Endothelial cell of umbilical vein (primary cell): ENCODE data around the gene FAS. TPM values are rescaled to one million over a fixed set of nuclear protein-coding genes. Genes with fewer than 3 reads are reported as not detected.

Experiments
- BruUV-seq: library from RNA; stranded (reverse); fragments of 400-500 nt; replicated peaks from 2 replicates; lab custom pipeline; 2021; lab: Mats Ljungman, UMichigan
- CTCF ChIA-PET: fragments of 300-600, 350-600 bp; sonication (Branson Sonifier 250); formaldehyde crosslinking; loops from one replicate; lab custom pipeline; 2021; ENCODE audit warnings: antibody characterized with exemption, inconsistent platforms; lab: Charles Lee
- POLR2A ChIA-PET: fragments of 300-600, 350-600 bp; sonication (Branson Sonifier 250); formaldehyde crosslinking; loops from one replicate; lab custom pipeline; 2021; ENCODE audit warnings: antibody characterized with exemption, inconsistent platforms; lab: Charles Lee
- DNase-seq: peaks from one replicate; pipeline ENCODE4 v3.0.0-alpha.2; 2011; ENCODE audit warnings: low read depth, low spot score
- FAIRE-seq: peaks from 2 replicates; lab custom pipeline; 2011; peaks lifted over from hg19 to GRCh38; lab: Jason Lieb, UNC
- H2AFZ ChIP-seq: 2 replicates; pipeline ENCODE4 v1.6.0; 2012; ENCODE audit warnings: low read depth, low read length, control low read depth, inconsistent platforms
- H3K27ac ChIP-seq: 2 replicates; pipeline ENCODE4 v1.5.1; 2011; ENCODE audit warnings: low read depth, mild to moderate bottlenecking, control low read depth, low read length, moderate library complexity; ENCODE audit not compliant: insufficient read depth
- H3K27me3 ChIP-seq, 2 experiments: 2 replicates each; pipeline versions ENCODE4 v1.6.0 to v1.6.1; 2011; ENCODE audit warnings: low read length in 2 of 2, mixed read lengths in 1 of 2; ENCODE audit not compliant: control insufficient read depth in 2 of 2, insufficient read depth in 2 of 2
- H3K36me3 ChIP-seq, 2 experiments: 2 replicates in 1 of 2; 3 replicates in 1 of 2; pipeline ENCODE4 v1.5.1; 2011; ENCODE audit warnings: low read length in 2 of 2, mild to moderate bottlenecking in 1 of 2, moderate library complexity in 1 of 2; ENCODE audit not compliant: control insufficient read depth in 2 of 2, insufficient read depth in 2 of 2; ENCODE audit errors: extremely low read depth in 1 of 2
- H3K4me1 ChIP-seq: 3 replicates; pipeline ENCODE4 v1.5.1; 2011; ENCODE audit warnings: mild to moderate bottlenecking, low read length; ENCODE audit not compliant: control insufficient read depth, insufficient read depth; ENCODE audit errors: extremely low read depth
- H3K4me2 ChIP-seq: 2 replicates; pipeline ENCODE4 v1.6.1; 2011; ENCODE audit warnings: low read length, control low read depth, mixed read lengths; ENCODE audit not compliant: insufficient read depth
- H3K4me3 ChIP-seq, 3 experiments: fragments of 200-600 bp in 1 of 3; sonication (generic), shearing (Covaris generic) in 1 of 3; replicated peaks in 1 of 3; 2 replicates each; pipeline ENCODE4 v1.5.1; 2011 to 2016; ENCODE audit warnings: control low read depth in 3 of 3, low read length in 3 of 3, mild to moderate bottlenecking in 2 of 3, inconsistent platforms in 1 of 3, low read depth in 1 of 3, moderate library complexity in 1 of 3; ENCODE audit not compliant: insufficient read depth in 1 of 3
- H3K79me2 ChIP-seq: 2 replicates; pipeline ENCODE4 v1.6.0; 2012; ENCODE audit warnings: low read length, inconsistent platforms; ENCODE audit not compliant: control insufficient read depth, insufficient read depth
- H3K9ac ChIP-seq: replicated peaks from 2 replicates; pipeline ENCODE3; 2011; ENCODE audit warnings: low read length, control low read depth; ENCODE audit not compliant: insufficient read depth; ENCODE audit errors: extremely low read depth
- H3K9me1 ChIP-seq: replicated peaks from 3 replicates; pipeline ENCODE4 v1.6.0; 2011; ENCODE audit warnings: mild to moderate bottlenecking, low read length; ENCODE audit not compliant: control insufficient read depth, insufficient read depth; ENCODE audit errors: extremely low read depth
- H3K9me3 ChIP-seq: replicated peaks from 2 replicates; pipeline ENCODE4 v1.5.1; 2012; ENCODE audit warnings: low read length, inconsistent platforms; ENCODE audit not compliant: control insufficient read depth, insufficient read depth
- H4K20me1 ChIP-seq: replicated peaks from 2 replicates; pipeline ENCODE3; 2011; ENCODE audit warnings: mild to moderate bottlenecking, low read length; ENCODE audit not compliant: control insufficient read depth, insufficient read depth; ENCODE audit errors: extremely low read depth
- EZH2 ChIP-seq: IDR thresholded peaks from 2 replicates; pipeline ENCODE4 v1.6.1; 2012; ENCODE audit warnings: borderline replicate concordance, low read depth, mild to moderate bottlenecking, moderate library complexity, low read length, inconsistent platforms; ENCODE audit not compliant: severe bottlenecking
- FOS ChIP-seq: IDR thresholded peaks from 2 replicates; pipeline ENCODE4 v1.6.1; 2011; ENCODE audit warnings: mild to moderate bottlenecking, low read length, moderate library complexity, borderline replicate concordance; ENCODE audit not compliant: insufficient read depth
- GATA2 ChIP-seq: IDR thresholded peaks from 2 replicates; pipeline ENCODE4 v1.7.0; 2011; ENCODE audit warnings: low read depth, mild to moderate bottlenecking, moderate library complexity, mixed read lengths, low read length; ENCODE audit not compliant: insufficient read length, insufficient read depth
- JUN ChIP-seq: IDR thresholded peaks from 2 replicates; pipeline ENCODE4 v1.6.1; 2011; ENCODE audit warnings: borderline replicate concordance, low read depth; ENCODE audit not compliant: insufficient read length, insufficient read depth
- MYC ChIP-seq: IDR thresholded peaks from one replicate; pipeline ENCODE4 v1.6.1; 2011; ENCODE audit warnings: mild to moderate bottlenecking, low read depth, low read length
- POLR2A ChIP-seq: IDR thresholded peaks from 2 replicates; pipeline ENCODE4 v1.6.1; 2012; ENCODE audit warnings: low read depth, mild to moderate bottlenecking, control low read depth, low read length
- POLR2AphosphoS5 ChIP-seq: IDR thresholded peaks from 2 replicates; pipeline ENCODE4 v1.6.1; 2012; ENCODE audit warnings: low read depth, mild to moderate bottlenecking, control low read depth, low read length, moderate library complexity; ENCODE audit not compliant: insufficient read depth
- dilution Hi-C: fragments of 300-500 bp; cut with MboI; formaldehyde crosslinking; loops from one replicate; pipeline ENCODE4 v1.15.0; 2019; ENCODE audit warnings: low sequenced_read_pairs; ENCODE audit not compliant: extremely low pct_ligation_motif_present
- intact Hi-C: fragments of 100-400 bp; cut with micrococcal nuclease; formaldehyde crosslinking; loops from one replicate; pipeline ENCODE4 v1.10.0; 2022
- polyA plus RNA-seq, 4 experiments: library from polyadenylated mRNA; depleted of rRNA in 3 of 4; stranded (reverse) in 3 of 4; unstranded in 1 of 4; fragments of >200 nt; gene quantifications; 2 replicates each; pipeline versions ENCODE4 v1.2.1 to v1.2.3, GENCODE V29; 2011 to 2012; ENCODE audit warnings: missing spikeins in 1 of 4
- total RNA-seq: library from RNA; stranded (reverse); gene quantifications from 2 replicates; pipeline ENCODE4 v1.2.3, GENCODE V29; 2021
- TF ChIP-seq, protein P1 (sequence below), 2 donors: IDR thresholded peaks; 1 replicate in 1 of 2; 2 replicates in 1 of 2; pipeline ENCODE4 v1.5.1; 2011; ENCODE audit warnings: low read length in 2 of 2, mild to moderate bottlenecking in 2 of 2, moderate library complexity in 2 of 2, control low read depth in 1 of 2, inconsistent platforms in 1 of 2, low read depth in 1 of 2; ENCODE audit not compliant: insufficient read depth in 1 of 2; ENCODE audit errors: extremely low read depth in 1 of 2
- TF ChIP-seq, protein P2 (sequence below): IDR thresholded peaks from 2 replicates; pipeline ENCODE4 v1.6.1; 2011; ENCODE audit not compliant: insufficient read depth, insufficient read length

Gene FAS
- total and polyA plus RNA-seq, 2 donors (not counting 3 experiments of a cell fraction or from before 2014, with no cell fraction given): 2.0 to 6.1 TPM

DNA sequence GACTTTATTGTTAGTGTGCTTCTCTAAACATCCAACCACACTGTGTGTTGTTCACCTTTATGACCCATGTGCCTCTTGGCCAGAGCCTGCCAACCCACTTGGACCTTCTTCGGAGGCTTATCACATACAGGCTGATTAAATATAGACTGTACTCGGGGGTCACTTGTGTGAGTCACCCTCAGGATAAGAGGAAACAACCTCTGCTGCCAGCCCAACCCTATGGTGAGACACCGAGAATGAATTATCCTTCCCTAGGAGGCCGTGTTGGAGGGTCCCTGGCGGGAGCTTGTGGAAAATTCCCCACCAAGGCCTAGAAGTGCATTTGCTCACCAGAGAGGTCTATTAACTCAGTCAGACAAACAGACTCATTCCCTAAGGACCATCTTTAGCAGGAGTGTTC lies 63.0 kb downstream of the FAS start:
- dilution Hi-C loops: no loop called here
- BruUV-seq: no TSS peak
- CTCF ChIA-PET: interaction anchor here (1.5 kb wide), 1 partner anchor 164 kb away, joined by 5 read pairs; no protein-coding TSS in a partner anchor

DNA sequence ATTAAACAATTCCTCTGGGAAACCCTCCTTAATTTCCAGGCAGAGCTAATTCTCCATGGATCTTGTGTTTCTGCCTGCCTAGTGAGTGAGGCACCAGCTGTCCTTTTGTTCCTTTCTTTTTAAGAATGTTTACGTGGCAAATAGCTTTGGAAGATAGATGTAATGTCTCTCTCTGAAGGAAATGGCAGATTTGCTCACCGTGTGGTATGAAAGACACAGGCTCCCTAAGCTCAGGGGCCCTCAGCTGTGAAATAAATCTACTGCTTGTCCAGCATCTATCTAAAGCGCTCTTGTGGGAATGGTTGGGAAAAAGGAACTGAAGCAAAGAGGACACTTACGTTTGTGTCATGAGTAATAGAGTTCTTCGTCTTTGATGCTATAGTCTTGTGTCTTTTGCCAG lies 64.6 kb downstream of the FAS start:
- POLR2A ChIA-PET: no interaction called here
- dilution Hi-C loops: no loop called here

More for the DNA sequence above, 63.0 kb downstream of the FAS start:
- H4K20me1 ChIP-seq: no peaks in the 10 kb centered on the region
- no peak overlapping the region for H3K27ac ChIP-seq
- H3K4me3 ChIP-seq: no peak overlapping the region
- intact Hi-C loops: no loop called here
- no peak for TF ChIP-seq POLR2AphosphoS5
- FAIRE-seq (no peak), DNase-seq (no peak)
- H3K9me3 ChIP-seq: no peaks in the 10 kb centered on the region
- H3K27me3 ChIP-seq: no peaks in the 10 kb centered on the region
- H3K79me2 ChIP-seq: no peaks in the 10 kb centered on the region
- no peaks in the 10 kb centered on the region for H3K9me1 ChIP-seq
- no peak overlapping the region for H2AFZ ChIP-seq
- H3K4me1 ChIP-seq: no peaks in the 10 kb centered on the region
- H3K4me2 ChIP-seq: no peak overlapping the region
- POLR2A ChIA-PET: no interaction called here
- no peak overlapping the region for H3K9ac ChIP-seq
- no peaks in the 10 kb centered on the region for H3K36me3 ChIP-seq

More for the DNA sequence above, 64.6 kb downstream of the FAS start:
- Histone ChIP-seq H3K27me3 (no peaks in the 10 kb centered on the region), H3K9me3 (no peaks in the 10 kb centered on the region), H3K27ac (no peak overlapping the region), H4K20me1 (no peaks in the 10 kb centered on the region), H3K36me3 (no peaks in the 10 kb centered on the region), H3K4me2 (no peak overlapping the region), H3K79me2 (no peaks in the 10 kb centered on the region), H3K4me1 (no peaks in the 10 kb centered on the region), H3K4me3 (no peak overlapping the region), H3K9ac (no peak overlapping the region), H3K9me1 (no peaks in the 10 kb centered on the region), H2AFZ (no peak overlapping the region)
- FAIRE-seq (no peak), DNase-seq (no peak)
- CTCF ChIA-PET: interaction anchor here (1.1 to 2.5 kb wide), 6 partner anchors 11 to 162 kb away, joined by 3 to 7 read pairs (median 4); no protein-coding TSS in a partner anchor
- intact Hi-C loops: no loop called here
- no TSS peak for BruUV-seq
- no peak for TF ChIP-seq POLR2A
- TF ChIP-seq MYC: no peak
- TF ChIP-seq GATA2: no peak
- no peak for TF ChIP-seq FOS
- TF ChIP-seq, protein P1, sequence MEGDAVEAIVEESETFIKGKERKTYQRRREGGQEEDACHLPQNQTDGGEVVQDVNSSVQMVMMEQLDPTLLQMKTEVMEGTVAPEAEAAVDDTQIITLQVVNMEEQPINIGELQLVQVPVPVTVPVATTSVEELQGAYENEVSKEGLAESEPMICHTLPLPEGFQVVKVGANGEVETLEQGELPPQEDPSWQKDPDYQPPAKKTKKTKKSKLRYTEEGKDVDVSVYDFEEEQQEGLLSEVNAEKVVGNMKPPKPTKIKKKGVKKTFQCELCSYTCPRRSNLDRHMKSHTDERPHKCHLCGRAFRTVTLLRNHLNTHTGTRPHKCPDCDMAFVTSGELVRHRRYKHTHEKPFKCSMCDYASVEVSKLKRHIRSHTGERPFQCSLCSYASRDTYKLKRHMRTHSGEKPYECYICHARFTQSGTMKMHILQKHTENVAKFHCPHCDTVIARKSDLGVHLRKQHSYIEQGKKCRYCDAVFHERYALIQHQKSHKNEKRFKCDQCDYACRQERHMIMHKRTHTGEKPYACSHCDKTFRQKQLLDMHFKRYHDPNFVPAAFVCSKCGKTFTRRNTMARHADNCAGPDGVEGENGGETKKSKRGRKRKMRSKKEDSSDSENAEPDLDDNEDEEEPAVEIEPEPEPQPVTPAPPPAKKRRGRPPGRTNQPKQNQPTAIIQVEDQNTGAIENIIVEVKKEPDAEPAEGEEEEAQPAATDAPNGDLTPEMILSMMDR (IDR thresholded peaks at IDR 0.05; ENCODE audit: extremely low read depth in 1 of 2, insufficient read depth in 1 of 2, low read depth in 1 of 2, low read length in 2 of 2): no peak
- TF ChIP-seq JUN: no peak
- TF ChIP-seq, protein P2, sequence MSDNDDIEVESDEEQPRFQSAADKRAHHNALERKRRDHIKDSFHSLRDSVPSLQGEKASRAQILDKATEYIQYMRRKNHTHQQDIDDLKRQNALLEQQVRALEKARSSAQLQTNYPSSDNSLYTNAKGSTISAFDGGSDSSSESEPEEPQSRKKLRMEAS: no peak
- no peak for TF ChIP-seq EZH2
- TF ChIP-seq POLR2AphosphoS5: no peak
